ENCODE data around the gene CTSE. TPM values are rescaled to one million over a fixed set of nuclear protein-coding genes. Genes with fewer than 3 reads are reported as not detected.
A peak's percentile ranks its signal among the peaks of the same experiment; 100 is the strongest.

Gene CTSE
- total and polyA plus RNA-seq, 9 of the 15 experiments (the other 6 are each of a cell fraction or from before 2014, with no cell fraction given) = 0.04 to 0.18 (median 0.09) TPM; not detected in 4

GRCh38 chr1:206001476-206001888 is 22.2 kb downstream of the CTSE start (continued):
- TF ChIP-seq DMBX1 (CRISPR knock-in tag; IDR thresholded peaks at IDR 0.05; ENCODE audit: borderline replicate concordance) = no peak
- TF ChIP-seq ELF4 (CRISPR knock-in tag; IDR thresholded peaks at IDR 0.05) = no peak
- TF ChIP-seq ZNF316 (IDR thresholded peaks at IDR 0.05) = peak; percentile 17; the same call in 1 of the 2 replicates
- no peak for TF ChIP-seq PATZ1 (CRISPR knock-in tag; IDR thresholded peaks at IDR 0.05; ENCODE audit: borderline replicate concordance)
- no peak for TF ChIP-seq SMC3 (conservative IDR thresholded peaks at IDR 0.05; ENCODE audit: insufficient read depth, low read depth, low read length)
- TF ChIP-seq ZNF224 (CRISPR knock-in tag; IDR thresholded peaks at IDR 0.05) = no peak
- no peak for TF ChIP-seq ZMIZ1 (IDR thresholded peaks at IDR 0.05; ENCODE audit: low read depth in 2 of 2, low read length in 2 of 2)
- TF ChIP-seq HNRNPUL1 (IDR thresholded peaks at IDR 0.05; ENCODE audit: low read length) = no peak
- TF ChIP-seq BRF1 (IDR thresholded peaks at IDR 0.05; ENCODE audit: borderline replicate concordance, extremely low read depth, insufficient read length) = no peak
- TF ChIP-seq GTF3C2 (IDR thresholded peaks at IDR 0.05; ENCODE audit: borderline replicate concordance, extremely low read depth, insufficient read length) = no peak
- TF ChIP-seq XRCC3 (IDR thresholded peaks at IDR 0.05) = no peak
- no peak for TF ChIP-seq ZBTB33 (CRISPR knock-in tag; IDR thresholded peaks at IDR 0.05)
- TF ChIP-seq ZNF143 (CRISPR knock-in tag; IDR thresholded peaks at IDR 0.05) = no peak
- no peak for TF ChIP-seq BRD4 (IDR thresholded peaks at IDR 0.05)
- no peak for TF ChIP-seq EWSR1 (IDR thresholded peaks at IDR 0.05; ENCODE audit: borderline replicate concordance, low read depth, partially characterized antibody)
- TF ChIP-seq RCOR1 (IDR thresholded peaks at IDR 0.05; ENCODE audit: borderline replicate concordance in 1 of 2, low read depth in 2 of 2, low read length in 2 of 2) = peak in 1 of 2 experiments; percentile 39; a peak in 1 of 4 replicates
